ENCODE results near the gene VPS4B. TPM values are rescaled to one million over a fixed set of nuclear protein-coding genes. Genes with fewer than 3 reads are reported as not detected.
"Not testable (repeated sequence)": the region's sequence is repeated elsewhere in the genome, so short reads cannot be mapped to it uniquely, and the experiment has no call there.

VPS4B gene
- total RNA-seq (2012; rRNA removed): 29.9 and 32.4 TPM in 2 replicates

DNA sequence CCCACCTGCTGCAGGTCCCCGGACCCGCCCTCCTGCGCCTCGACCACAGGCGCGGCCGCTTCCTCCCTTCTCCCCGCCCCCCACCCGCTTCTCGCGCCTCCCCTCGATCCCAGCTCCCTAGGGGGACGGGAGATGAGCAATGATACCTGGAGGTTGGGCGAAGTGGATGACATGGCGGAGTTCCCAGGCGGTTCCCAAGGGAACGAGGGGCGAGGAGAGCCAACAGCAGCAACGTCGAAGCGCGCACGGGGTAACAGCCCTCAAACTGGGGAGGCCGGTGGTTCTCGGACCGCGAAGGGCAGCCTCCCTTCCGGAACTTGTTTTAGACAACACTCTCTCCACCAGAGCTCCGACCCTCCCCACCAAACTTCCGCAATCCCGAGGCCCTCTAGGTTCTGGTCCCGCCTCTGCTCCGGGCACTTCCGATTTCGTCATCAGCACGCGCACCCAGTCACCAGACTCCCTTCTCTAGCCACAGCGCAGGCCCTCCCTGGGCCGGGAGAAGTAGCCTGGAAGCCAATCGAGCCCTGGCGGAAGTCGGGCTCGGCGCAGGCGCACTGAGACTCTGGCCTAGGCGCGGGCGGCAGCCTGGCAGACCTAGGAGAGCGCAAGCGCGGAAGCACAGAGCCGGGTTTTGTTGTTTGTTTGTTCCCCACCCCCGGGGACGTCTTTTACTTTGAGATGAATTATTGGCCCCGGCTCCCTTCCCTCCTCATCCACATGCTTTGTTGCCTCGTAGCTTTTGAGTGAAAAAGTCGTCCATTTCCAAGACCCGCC is at the start of gene VPS4B:
Gene VPS4B (minus strand): TSS at position 390 of the 777 bp plus-strand sequence. CDS start 217 bp downstream, at position 173.
- Histone ChIP-seq H3K36me3 (ENCODE audit: insufficient read depth, low read length) (peaks cover 17% of the 10 kb centered on the region), H3K4me2 (ENCODE audit: low read length) (peak within 1 kb of the TSS; percentile 93), H3K27me3 (ENCODE audit: control insufficient read depth, insufficient read depth, low read length) (no peaks in the 10 kb centered on the region), H3K9me3 (replicated peaks; ENCODE audit: low read length) (no peaks in the 10 kb centered on the region), H3K9ac (ENCODE audit: low read depth, low read length) (peak within 1 kb of the TSS; percentile 98), H3K4me3 (ENCODE audit: low read length) (peak within 1 kb of the TSS; percentile 96), H3K4me1 (ENCODE audit: control insufficient read depth, insufficient read depth, low read length) (peaks cover 14% of the 10 kb centered on the region)

DNA sequence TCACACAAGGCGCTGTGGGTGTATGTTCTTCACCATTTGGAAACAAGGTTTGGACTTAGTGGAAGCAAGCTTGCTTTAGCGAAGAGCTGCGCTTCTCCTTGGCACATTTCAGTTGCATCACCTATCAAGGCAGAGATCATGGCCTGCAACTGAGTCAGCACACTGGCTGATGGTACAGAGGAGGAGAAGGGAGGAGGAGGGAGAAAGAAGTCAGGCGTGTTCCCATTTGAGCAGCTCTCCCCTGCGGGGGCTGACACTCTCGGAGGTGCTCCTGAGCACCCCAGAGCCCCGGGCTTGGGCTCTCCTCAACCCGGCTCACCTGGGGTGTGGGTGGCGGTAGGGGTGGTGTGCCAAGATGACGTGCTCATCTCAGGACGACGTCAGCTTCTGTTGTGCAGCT is 48.5 kb upstream of the VPS4B start:
- Histone ChIP-seq H3K4me2 (ENCODE audit: low read length) (no peak overlapping the region), H3K9me3 (replicated peaks; ENCODE audit: low read length) (no peaks in the 10 kb centered on the region), H3K4me1 (ENCODE audit: control insufficient read depth, insufficient read depth, low read length) (no peaks in the 10 kb centered on the region), H3K27me3 (ENCODE audit: control insufficient read depth, insufficient read depth, low read length) (peaks cover 9% of the 10 kb centered on the region), H3K9ac (ENCODE audit: low read depth, low read length) (no peak overlapping the region), H3K4me3 (ENCODE audit: low read length) (no peak overlapping the region), H3K36me3 (ENCODE audit: insufficient read depth, low read length) (no peaks in the 10 kb centered on the region)

DNA sequence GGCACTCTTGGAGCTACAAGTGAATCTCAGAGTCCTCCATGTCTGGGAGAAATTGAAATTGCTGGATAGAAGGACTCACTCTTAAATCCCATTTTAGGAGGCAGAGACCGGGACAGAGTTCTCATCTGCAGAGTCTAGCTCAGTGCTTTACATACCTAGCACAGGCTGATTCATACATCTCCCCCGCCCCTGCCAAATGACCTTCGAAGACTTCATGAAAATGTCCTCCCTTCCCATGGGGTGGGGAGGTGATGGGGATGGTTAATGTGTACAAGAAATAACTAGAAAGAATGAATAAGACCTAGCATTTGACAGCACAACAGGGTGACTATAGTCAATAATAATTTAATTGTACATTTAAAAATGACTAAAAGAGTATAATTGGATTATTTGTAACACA is 46.3 kb upstream of the VPS4B start:
- Histone ChIP-seq H3K4me3 (ENCODE audit: low read length) (no peak overlapping the region), H3K4me2 (ENCODE audit: low read length) (no peak overlapping the region), H3K9ac (ENCODE audit: low read depth, low read length) (no peak overlapping the region), H3K4me1 (ENCODE audit: control insufficient read depth, insufficient read depth, low read length) (no peaks in the 10 kb centered on the region), H3K36me3 (ENCODE audit: insufficient read depth, low read length) (no peaks in the 10 kb centered on the region), H3K9me3 (replicated peaks; ENCODE audit: low read length) (no peaks in the 10 kb centered on the region), H3K27me3 (ENCODE audit: control insufficient read depth, insufficient read depth, low read length) (peaks cover 12% of the 10 kb centered on the region)

DNA sequence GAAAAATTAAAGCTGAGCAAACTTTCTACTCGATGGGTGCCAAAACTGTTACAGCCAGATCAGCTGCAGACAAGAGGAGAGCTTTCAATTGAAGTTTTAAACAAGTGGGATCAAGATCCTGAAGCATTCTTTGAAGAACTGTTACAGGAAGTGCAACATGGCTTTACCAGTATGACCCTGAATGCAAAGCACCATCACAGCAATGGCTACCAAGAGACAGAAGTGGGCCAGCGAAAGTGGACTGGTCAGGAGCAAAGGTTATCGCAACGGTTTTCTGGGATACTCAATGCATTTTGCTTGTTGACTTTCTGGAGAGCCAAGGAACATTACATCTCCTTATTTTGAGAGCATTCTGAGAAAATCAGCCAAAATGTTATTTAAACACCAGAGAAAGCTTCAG is 45.4 kb upstream of the VPS4B start:
- Histone ChIP-seq H3K4me2 (ENCODE audit: low read length) (no peak overlapping the region), H3K4me1 (ENCODE audit: control insufficient read depth, insufficient read depth, low read length) (no peaks in the 10 kb centered on the region), H3K4me3 (ENCODE audit: low read length) (no peak overlapping the region), H3K27me3 (ENCODE audit: control insufficient read depth, insufficient read depth, low read length) (peaks cover 12% of the 10 kb centered on the region), H3K36me3 (ENCODE audit: insufficient read depth, low read length) (no peaks in the 10 kb centered on the region), H3K9me3 (replicated peaks; ENCODE audit: low read length) (no peaks in the 10 kb centered on the region), H3K9ac (ENCODE audit: low read depth, low read length) (no peak overlapping the region)

DNA sequence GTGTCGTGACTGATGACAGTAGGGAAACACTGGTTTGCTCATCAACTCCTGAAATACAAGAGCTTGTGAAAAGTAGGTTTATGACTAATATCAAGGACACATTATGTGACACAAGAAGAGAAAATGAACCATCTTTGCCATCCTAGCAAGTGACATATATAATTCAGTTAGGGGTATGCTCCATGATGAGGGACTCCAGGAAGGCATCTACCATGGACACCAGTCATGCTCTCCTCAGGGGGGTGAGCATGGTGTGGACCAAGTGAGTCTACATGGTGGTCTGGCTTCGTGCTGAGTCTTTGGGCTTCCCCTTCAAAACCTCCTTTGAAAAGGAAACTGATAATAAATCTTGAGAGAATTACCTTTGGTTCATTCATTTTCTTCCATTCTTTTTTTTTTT is 42.8 kb upstream of the VPS4B start:
- H3K9ac ChIP-seq (ENCODE audit: low read depth, low read length): no peak overlapping the region
- H3K4me1 ChIP-seq (ENCODE audit: control insufficient read depth, insufficient read depth, low read length): no peaks in the 10 kb centered on the region
- H3K4me3 ChIP-seq (ENCODE audit: low read length): no peak overlapping the region
- H3K4me2 ChIP-seq (ENCODE audit: low read length): no peak overlapping the region
- H3K9me3 ChIP-seq (replicated peaks; ENCODE audit: low read length): no peaks in the 10 kb centered on the region
- peaks cover 12% of the 10 kb centered on the region for H3K27me3 ChIP-seq (ENCODE audit: control insufficient read depth, insufficient read depth, low read length)
- H3K36me3 ChIP-seq (ENCODE audit: insufficient read depth, low read length): no peaks in the 10 kb centered on the region

DNA sequence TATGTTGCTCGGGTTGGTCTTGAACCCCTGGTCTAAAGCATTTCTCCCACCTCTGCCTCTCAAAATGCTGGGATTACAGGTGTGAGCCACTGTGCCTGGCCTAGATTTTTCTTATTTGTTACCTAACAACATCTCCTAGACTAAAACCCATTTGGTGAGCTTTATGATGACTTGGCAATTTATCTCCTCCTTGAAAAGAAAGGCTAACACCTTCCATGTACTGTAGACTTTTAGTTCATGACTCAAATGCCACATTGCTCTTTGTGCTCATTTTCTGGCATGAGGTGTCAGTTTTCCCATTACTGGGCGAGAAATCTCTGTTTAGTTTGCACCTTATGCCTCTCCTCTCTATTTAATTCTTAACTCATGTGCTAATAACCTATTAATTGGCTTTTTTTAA is 42.2 kb upstream of the VPS4B start:
- Histone ChIP-seq H3K4me1 (ENCODE audit: control insufficient read depth, insufficient read depth, low read length) (no peaks in the 10 kb centered on the region), H3K4me3 (ENCODE audit: low read length) (no peak overlapping the region), H3K9ac (ENCODE audit: low read depth, low read length) (no peak overlapping the region), H3K36me3 (ENCODE audit: insufficient read depth, low read length) (no peaks in the 10 kb centered on the region), H3K27me3 (ENCODE audit: control insufficient read depth, insufficient read depth, low read length) (peaks cover 12% of the 10 kb centered on the region), H3K4me2 (ENCODE audit: low read length) (no peak overlapping the region), H3K9me3 (replicated peaks; ENCODE audit: low read length) (no peaks in the 10 kb centered on the region)

DNA sequence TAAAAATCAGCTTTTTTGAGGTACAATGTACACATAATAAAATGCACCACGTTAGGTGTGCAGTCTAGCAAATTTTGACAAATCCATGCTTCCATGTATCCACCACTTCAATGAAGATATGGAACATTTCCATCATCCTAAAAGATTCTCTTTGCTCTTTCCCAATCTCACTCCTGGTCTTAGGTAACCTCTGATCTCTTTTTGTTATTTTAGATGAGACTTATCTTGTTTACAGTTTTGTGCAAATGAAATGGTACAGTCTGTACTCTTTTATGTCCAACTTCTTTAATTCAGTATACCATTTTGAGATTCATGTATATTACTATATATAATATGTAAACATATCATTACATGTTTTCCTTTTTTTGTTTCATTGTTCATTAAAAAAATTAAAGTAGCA is 38.1 kb upstream of the VPS4B start:
- Histone ChIP-seq H3K9ac (ENCODE audit: low read depth, low read length) (no peak overlapping the region), H3K4me1 (ENCODE audit: control insufficient read depth, insufficient read depth, low read length) (no peaks in the 10 kb centered on the region), H3K4me3 (ENCODE audit: low read length) (no peak overlapping the region), H3K9me3 (replicated peaks; ENCODE audit: low read length) (no peaks in the 10 kb centered on the region), H3K36me3 (ENCODE audit: insufficient read depth, low read length) (no peaks in the 10 kb centered on the region), H3K4me2 (ENCODE audit: low read length) (no peak overlapping the region), H3K27me3 (ENCODE audit: control insufficient read depth, insufficient read depth, low read length) (peaks cover 3% of the 10 kb centered on the region)

DNA sequence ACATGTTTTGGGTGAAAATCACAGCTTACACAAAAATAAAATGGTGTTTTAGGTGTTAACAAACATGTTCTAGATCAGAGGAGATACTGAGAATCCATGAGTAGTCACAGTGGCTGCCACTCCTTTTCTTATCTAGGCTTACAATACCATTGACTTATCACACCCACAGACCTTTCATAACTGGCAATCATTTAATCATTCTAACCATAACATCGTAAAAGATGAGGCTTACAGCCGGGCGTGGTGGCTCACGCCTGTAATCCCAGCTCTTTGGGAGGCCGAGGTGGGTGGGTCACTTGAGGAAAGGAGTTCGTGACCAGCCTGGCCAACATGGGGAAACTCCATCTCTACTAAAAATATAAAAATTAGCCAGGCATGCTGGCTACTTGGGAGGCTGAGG is 35.7 kb upstream of the VPS4B start:
- H3K27me3 ChIP-seq (ENCODE audit: control insufficient read depth, insufficient read depth, low read length): no peaks in the 10 kb centered on the region

DNA sequence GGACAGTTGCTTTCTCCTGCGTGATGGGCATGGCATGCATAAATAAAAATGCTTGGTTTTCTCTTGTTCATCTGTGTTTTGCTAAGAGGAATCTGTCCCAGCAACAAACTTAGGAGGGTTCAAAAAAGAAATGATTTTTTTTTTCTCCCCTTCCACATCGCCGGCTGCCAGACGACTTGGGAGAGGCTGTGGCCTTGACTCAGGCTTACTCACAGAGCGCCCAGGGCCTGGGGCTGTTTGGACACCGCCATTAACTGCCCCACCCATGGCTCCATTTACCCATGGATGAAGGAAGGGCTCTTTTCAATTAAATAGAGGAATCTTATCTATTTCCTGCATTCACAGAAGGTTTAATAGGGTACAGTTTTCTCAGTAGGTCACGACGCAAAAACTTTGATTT is 32.2 kb upstream of the VPS4B start:
- Histone ChIP-seq H3K9ac (ENCODE audit: low read depth, low read length) (no peak overlapping the region), H3K9me3 (replicated peaks; ENCODE audit: low read length) (no peaks in the 10 kb centered on the region), H3K4me2 (ENCODE audit: low read length) (peak overlapping the region; percentile 15), H3K4me1 (ENCODE audit: control insufficient read depth, insufficient read depth, low read length) (peaks cover 26% of the 10 kb centered on the region), H3K27me3 (ENCODE audit: control insufficient read depth, insufficient read depth, low read length) (no peaks in the 10 kb centered on the region), H3K4me3 (ENCODE audit: low read length) (no peak overlapping the region), H3K36me3 (ENCODE audit: insufficient read depth, low read length) (no peaks in the 10 kb centered on the region)

More for the DNA sequence above, 35.7 kb upstream of the VPS4B start:
- H3K36me3 ChIP-seq (ENCODE audit: insufficient read depth, low read length): no peaks in the 10 kb centered on the region
- no peak overlapping the region for H3K4me3 ChIP-seq (ENCODE audit: low read length)
- peaks cover 15% of the 10 kb centered on the region for H3K4me1 ChIP-seq (ENCODE audit: control insufficient read depth, insufficient read depth, low read length)
- no peaks in the 10 kb centered on the region for H3K9me3 ChIP-seq (replicated peaks; ENCODE audit: low read length)
- H3K4me2 ChIP-seq (ENCODE audit: low read length): no peak overlapping the region
- H3K9ac ChIP-seq (ENCODE audit: low read depth, low read length): no peak overlapping the region

DNA sequence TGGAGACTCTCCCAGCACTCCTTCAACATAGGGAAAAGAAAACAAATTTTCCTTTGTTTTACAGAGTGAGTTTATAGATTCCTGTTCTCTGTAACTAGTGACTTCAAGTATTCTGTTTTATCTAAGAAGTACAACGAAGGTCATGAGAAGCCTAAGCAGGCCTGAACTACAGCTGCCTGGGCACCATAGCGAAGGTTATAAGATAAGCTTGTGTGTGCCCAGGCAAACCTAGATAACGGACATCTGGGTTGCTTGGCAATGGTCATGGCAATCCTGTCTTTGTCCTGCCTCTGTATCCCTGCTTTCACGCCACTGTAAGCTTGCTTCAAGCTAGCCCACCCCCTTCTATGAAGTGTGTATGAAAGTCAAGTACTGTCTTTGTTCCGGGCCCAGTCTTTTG is 30.5 kb upstream of the VPS4B start:
- H3K4me3 ChIP-seq (ENCODE audit: low read length); H3K9ac ChIP-seq (ENCODE audit: low read depth, low read length); H3K4me2 ChIP-seq (ENCODE audit: low read length); H3K9me3 ChIP-seq (replicated peaks; ENCODE audit: low read length); H3K36me3 ChIP-seq (ENCODE audit: insufficient read depth, low read length); H3K27me3 ChIP-seq (ENCODE audit: control insufficient read depth, insufficient read depth, low read length): not testable (repeated sequence)
- H3K4me1 ChIP-seq (ENCODE audit: control insufficient read depth, insufficient read depth, low read length): peaks cover 26% of the 10 kb centered on the region

DNA sequence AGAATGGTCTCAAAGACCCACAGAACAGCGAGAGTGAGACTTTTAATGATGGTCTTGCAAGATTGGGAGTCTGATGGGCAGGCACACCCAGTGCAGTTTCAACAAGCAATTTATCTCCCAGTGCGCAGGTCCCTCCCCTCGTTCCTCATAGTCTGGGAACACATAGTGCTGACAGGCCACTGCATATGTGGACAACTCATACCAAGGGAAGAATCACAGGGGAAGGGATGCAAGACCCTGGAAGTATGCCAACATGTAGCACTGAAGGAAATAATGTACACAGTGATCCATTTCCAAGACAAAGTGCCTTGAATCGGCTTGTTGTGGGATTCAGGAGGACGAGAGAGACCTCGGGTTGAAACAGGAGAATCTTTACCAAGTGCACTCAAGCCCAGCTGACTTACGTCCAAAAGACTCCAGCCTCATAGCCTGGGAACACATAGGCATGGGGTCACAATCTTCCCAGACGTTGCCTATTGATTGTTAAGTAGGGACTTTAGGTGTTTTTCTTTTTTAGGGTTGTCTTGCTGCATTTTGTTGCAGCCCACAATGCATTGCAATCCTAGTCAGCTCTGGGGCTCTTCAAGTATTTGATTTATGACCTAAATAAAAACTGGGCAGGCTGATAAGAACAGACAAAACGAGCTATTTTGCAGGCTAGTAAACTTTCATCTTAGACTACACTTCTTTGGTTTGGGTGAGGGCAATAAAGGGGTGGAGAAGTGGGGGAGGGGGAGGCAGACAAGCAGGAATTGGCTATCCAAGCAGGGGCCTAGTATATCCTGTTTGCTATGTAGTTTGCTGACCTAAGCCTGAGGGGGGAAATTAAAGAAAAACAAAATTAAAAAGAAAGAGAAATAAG is 29.8 kb upstream of the VPS4B start:
- Histone ChIP-seq H3K4me3 (ENCODE audit: low read length) (no peak overlapping the region), H3K9ac (ENCODE audit: low read depth, low read length) (no peak overlapping the region), H3K27me3 (ENCODE audit: control insufficient read depth, insufficient read depth, low read length) (no peaks in the 10 kb centered on the region), H3K9me3 (replicated peaks; ENCODE audit: low read length) (no peaks in the 10 kb centered on the region), H3K4me1 (ENCODE audit: control insufficient read depth, insufficient read depth, low read length) (peaks cover 26% of the 10 kb centered on the region), H3K4me2 (ENCODE audit: low read length) (no peak overlapping the region), H3K36me3 (ENCODE audit: insufficient read depth, low read length) (no peaks in the 10 kb centered on the region)
